Measurements from ENCODE around the gene HES3. TPM values are rescaled to one million over a fixed set of nuclear protein-coding genes. Genes with fewer than 3 reads are reported as not detected.

HES3 gene
- total RNA-seq, 2 experiments from 2014 or later, result not detected

GRCh38 chr1:6274102-6274501 lies 30.1 kb downstream of the HES3 start:
- DNase-seq, result no peak
- H3K9me3 Mint-ChIP-seq, result no peaks in the 10 kb centered on the region
- H3K4me3 Mint-ChIP-seq, result no peak overlapping the region
- no peak overlapping the region for H3K27ac Mint-ChIP-seq
- H3K4me1 Mint-ChIP-seq, result no peaks in the 10 kb centered on the region
- H3K36me3 Mint-ChIP-seq, result no peaks in the 10 kb centered on the region
- H3K27me3 Mint-ChIP-seq, result no peaks in the 10 kb centered on the region

GRCh38 chr1:6274622-6275139 lies 30.7 kb downstream of the HES3 start:
- H3K27me3 Mint-ChIP-seq, result no peaks in the 10 kb centered on the region
- DNase-seq, result no peak
- H3K4me3 Mint-ChIP-seq, result no peak overlapping the region
- no peaks in the 10 kb centered on the region for H3K4me1 Mint-ChIP-seq
- H3K36me3 Mint-ChIP-seq, result no peaks in the 10 kb centered on the region
- no peak overlapping the region for H3K27ac Mint-ChIP-seq
- H3K9me3 Mint-ChIP-seq, result no peaks in the 10 kb centered on the region

- Mint-ChIP-seq H3K4me1 (no peaks in the 10 kb centered on the region), H3K36me3 (no peaks in the 10 kb centered on the region), H3K27ac (no peak overlapping the region), H3K9me3 (no peaks in the 10 kb centered on the region), H3K27me3 (no peaks in the 10 kb centered on the region), H3K4me3 (no peak overlapping the region)
- no peak for DNase-seq
Measured at GRCh38 chr1:6275826-6276782, 32.1 kb downstream of the HES3 start.

GRCh38 chr1:6276811-6277555 lies 33.0 kb downstream of the HES3 start:
- H3K27me3 Mint-ChIP-seq, result no peaks in the 10 kb centered on the region
- no peak overlapping the region for H3K4me3 Mint-ChIP-seq
- no peaks in the 10 kb centered on the region for H3K4me1 Mint-ChIP-seq
- H3K36me3 Mint-ChIP-seq, result no peaks in the 10 kb centered on the region
- no peaks in the 10 kb centered on the region for H3K9me3 Mint-ChIP-seq
- no peak overlapping the region for H3K27ac Mint-ChIP-seq
- DNase-seq, result no peak

GRCh38 chr1:6278263-6278662 lies 34.3 kb downstream of the HES3 start:
- no peaks in the 10 kb centered on the region for H3K4me1 Mint-ChIP-seq
- DNase-seq, result no peak
- no peaks in the 10 kb centered on the region for H3K9me3 Mint-ChIP-seq
- no peaks in the 10 kb centered on the region for H3K27me3 Mint-ChIP-seq
- no peak overlapping the region for H3K4me3 Mint-ChIP-seq
- H3K27ac Mint-ChIP-seq, result no peak overlapping the region
- no peaks in the 10 kb centered on the region for H3K36me3 Mint-ChIP-seq

GRCh38 chr1:6279066-6279465 lies 35.1 kb downstream of the HES3 start:
- Mint-ChIP-seq H3K27me3 (no peaks in the 10 kb centered on the region), H3K4me3 (no peak overlapping the region), H3K27ac (no peak overlapping the region), H3K4me1 (no peaks in the 10 kb centered on the region), H3K36me3 (no peaks in the 10 kb centered on the region), H3K9me3 (no peaks in the 10 kb centered on the region)
- no peak for DNase-seq

- no peaks in the 10 kb centered on the region for H3K27me3 Mint-ChIP-seq
- H3K9me3 Mint-ChIP-seq, result no peaks in the 10 kb centered on the region
- H3K36me3 Mint-ChIP-seq, result no peaks in the 10 kb centered on the region
- DNase-seq, result no peak
- no peak overlapping the region for H3K4me3 Mint-ChIP-seq
- H3K4me1 Mint-ChIP-seq, result no peaks in the 10 kb centered on the region
- no peak overlapping the region for H3K27ac Mint-ChIP-seq
Measured at GRCh38 chr1:6279613-6280383, 35.8 kb downstream of the HES3 start.

GRCh38 chr1:6280761-6281451 lies 36.9 kb downstream of the HES3 start:
- DNase-seq, result no peak
- Mint-ChIP-seq H3K9me3 (no peaks in the 10 kb centered on the region), H3K4me3 (no peak overlapping the region), H3K27me3 (no peaks in the 10 kb centered on the region), H3K4me1 (no peaks in the 10 kb centered on the region), H3K36me3 (no peaks in the 10 kb centered on the region), H3K27ac (no peak overlapping the region)

GRCh38 chr1:6281511-6282402 lies 37.8 kb downstream of the HES3 start:
- Mint-ChIP-seq H3K4me3 (no peak overlapping the region), H3K4me1 (no peaks in the 10 kb centered on the region), H3K27ac (no peak overlapping the region), H3K9me3 (no peaks in the 10 kb centered on the region), H3K27me3 (no peaks in the 10 kb centered on the region), H3K36me3 (no peaks in the 10 kb centered on the region)
- DNase-seq, result no peak

- no peaks in the 10 kb centered on the region for H3K36me3 Mint-ChIP-seq
- H3K4me3 Mint-ChIP-seq, result no peak overlapping the region
- H3K27ac Mint-ChIP-seq, result no peak overlapping the region
- H3K4me1 Mint-ChIP-seq, result no peaks in the 10 kb centered on the region
- H3K27me3 Mint-ChIP-seq, result no peaks in the 10 kb centered on the region
- no peak for DNase-seq
- H3K9me3 Mint-ChIP-seq, result no peaks in the 10 kb centered on the region
Measured at GRCh38 chr1:6282577-6283270, 38.7 kb downstream of the HES3 start.

GRCh38 chr1:6285336-6285735 lies 41.4 kb downstream of the HES3 start:
- no peaks in the 10 kb centered on the region for H3K27me3 Mint-ChIP-seq
- H3K4me3 Mint-ChIP-seq, result no peak overlapping the region
- no peaks in the 10 kb centered on the region for H3K36me3 Mint-ChIP-seq
- no peaks in the 10 kb centered on the region for H3K4me1 Mint-ChIP-seq
- H3K27ac Mint-ChIP-seq, result no peak overlapping the region
- DNase-seq, result no peak
- H3K9me3 Mint-ChIP-seq, result no peaks in the 10 kb centered on the region

GRCh38 chr1:6286266-6286665 lies 42.3 kb downstream of the HES3 start:
- Mint-ChIP-seq H3K4me3 (no peak overlapping the region), H3K36me3 (no peaks in the 10 kb centered on the region), H3K27ac (no peak overlapping the region), H3K27me3 (no peaks in the 10 kb centered on the region), H3K9me3 (no peaks in the 10 kb centered on the region), H3K4me1 (no peaks in the 10 kb centered on the region)
- no peak for DNase-seq

- no peaks in the 10 kb centered on the region for H3K36me3 Mint-ChIP-seq
- no peaks in the 10 kb centered on the region for H3K9me3 Mint-ChIP-seq
- H3K4me3 Mint-ChIP-seq, result no peak overlapping the region
- no peaks in the 10 kb centered on the region for H3K27me3 Mint-ChIP-seq
- H3K4me1 Mint-ChIP-seq, result no peaks in the 10 kb centered on the region
- no peak for DNase-seq
- H3K27ac Mint-ChIP-seq, result no peak overlapping the region
Measured at GRCh38 chr1:6287029-6287428, 43.0 kb downstream of the HES3 start.
